CD4-positive, alpha-beta T cell treated with Interferon gamma for 1 hour (primary cell): ENCODE data around the gene RADIL.

Experiments used
- DNase-seq: peaks from one replicate; pipeline ENCODE4 v3.0.0-alpha.2; 2020

The RADIL gene

GRCh38 chr7:4749363-4749762, 134.2 kb downstream of the RADIL start:
- DNase-seq: no peak
